Mesenchymal stem cell (in vitro differentiated cells and primary cell): ENCODE results near the gene ITIH3.

ENCODE experiments used
- DNase-seq: peaks from one replicate; pipeline ENCODE4 v3.0.0-alpha.2; 2013
- H2AFZ ChIP-seq: one replicate; pipeline ENCODE4 v1.6.1; 2013; ENCODE audit warnings: low read depth, mild to moderate bottlenecking, control low read depth, inconsistent platforms, low read length, moderate library complexity
- H2AK5ac ChIP-seq: 2 replicates; pipeline ENCODE4 v1.6.1; 2013; ENCODE audit warnings: low read length, moderate library complexity, mild to moderate bottlenecking, inconsistent platforms; ENCODE audit not compliant: severe bottlenecking
- H2BK120ac ChIP-seq: one replicate; pipeline ENCODE4 v1.6.1; 2013; ENCODE audit warnings: low read depth, mild to moderate bottlenecking, inconsistent platforms, low read length, moderate library complexity
- H2BK12ac ChIP-seq, 2 experiments: one replicate each; pipeline ENCODE4 v1.6.1; 2013; ENCODE audit warnings: inconsistent platforms in 2 of 2, low read length in 2 of 2, mild to moderate bottlenecking in 2 of 2, moderate library complexity in 2 of 2, control low read depth in 1 of 2
- H2BK15ac ChIP-seq: one replicate; pipeline ENCODE4 v1.6.1; 2013; ENCODE audit warnings: mild to moderate bottlenecking, low read depth, inconsistent platforms; ENCODE audit not compliant: poor library complexity, severe bottlenecking
- H2BK5ac ChIP-seq: 2 replicates; pipeline ENCODE4 v1.6.1; 2013; ENCODE audit warnings: low read depth, mild to moderate bottlenecking, low read length, control low read depth, inconsistent platforms; ENCODE audit not compliant: poor library complexity, severe bottlenecking
- H3K14ac ChIP-seq, 2 experiments: one replicate each; pipeline ENCODE4 v1.6.1; 2013; ENCODE audit warnings: inconsistent platforms in 2 of 2, low read length in 2 of 2, control low read depth in 1 of 2, mild to moderate bottlenecking in 1 of 2, moderate library complexity in 1 of 2
- H3K18ac ChIP-seq, 2 experiments: one replicate each; pipeline ENCODE4 v1.6.1; 2013; ENCODE audit warnings: inconsistent platforms in 2 of 2, low read length in 2 of 2, control low read depth in 1 of 2, low read depth in 1 of 2, mild to moderate bottlenecking in 1 of 2
- H3K23ac ChIP-seq, 2 experiments: one replicate each; pipeline ENCODE4 v1.6.1; 2013; ENCODE audit warnings: inconsistent platforms in 2 of 2, low read length in 2 of 2, mild to moderate bottlenecking in 2 of 2, moderate library complexity in 2 of 2, control low read depth in 1 of 2
- H3K27ac ChIP-seq: 2 replicates; pipeline ENCODE4 v1.5.1; 2013; ENCODE audit warnings: mild to moderate bottlenecking, moderate library complexity, low read length, control low read depth, inconsistent platforms; ENCODE audit not compliant: poor library complexity, severe bottlenecking
- H3K27me3 ChIP-seq, 2 experiments: 2 replicates each; pipeline versions ENCODE4 v1.6.1 to v1.7.0; 2013; ENCODE audit warnings: low read length in 2 of 2, mild to moderate bottlenecking in 2 of 2, moderate library complexity in 2 of 2, control low read depth in 1 of 2, inconsistent platforms in 1 of 2; ENCODE audit not compliant: control insufficient read depth in 1 of 2, insufficient read depth in 1 of 2
- H3K36me3 ChIP-seq, 2 experiments: 2 replicates each; pipeline versions ENCODE4 v1.6.1 to v1.7.0; 2013; ENCODE audit warnings: low read length in 2 of 2, control low read depth in 1 of 2, inconsistent platforms in 1 of 2, low read depth in 1 of 2, mild to moderate bottlenecking in 1 of 2; ENCODE audit not compliant: insufficient read depth in 2 of 2, control insufficient read depth in 1 of 2
- H3K4ac ChIP-seq, 2 experiments: one replicate each; pipeline ENCODE4 v1.6.1; 2013; ENCODE audit warnings: inconsistent platforms in 2 of 2, low read length in 2 of 2, mild to moderate bottlenecking in 2 of 2, moderate library complexity in 2 of 2, control low read depth in 1 of 2, low read depth in 1 of 2
- H3K4me1 ChIP-seq: 2 replicates; pipeline ENCODE4 v1.6.1; 2013; ENCODE audit warnings: low read depth, low read length, control low read depth; ENCODE audit not compliant: control insufficient read depth, insufficient read depth
- H3K4me2 ChIP-seq: 2 replicates; pipeline ENCODE4 v1.6.1; 2013; ENCODE audit warnings: low read length, mild to moderate bottlenecking, inconsistent platforms; ENCODE audit not compliant: poor library complexity, severe bottlenecking
- H3K4me3 ChIP-seq, 2 experiments: 2 replicates each; pipeline versions ENCODE4 v1.5.1 to v1.7.0; 2013; ENCODE audit warnings: low read length in 2 of 2, mild to moderate bottlenecking in 2 of 2, control low read depth in 1 of 2, low read depth in 1 of 2; ENCODE audit not compliant: insufficient read depth in 1 of 2
- H3K79me1 ChIP-seq: replicated peaks from 2 replicates; pipeline ENCODE4 v1.6.1; 2013; ENCODE audit warnings: mild to moderate bottlenecking, control low read depth, low read length, inconsistent platforms; ENCODE audit not compliant: poor library complexity, severe bottlenecking
- H3K9ac ChIP-seq: 2 replicates; pipeline ENCODE4 v1.7.0; 2013; ENCODE audit warnings: mild to moderate bottlenecking, low read length, moderate library complexity
- H3K9me3 ChIP-seq: 2 replicates; pipeline ENCODE4 v1.7.0; 2013; ENCODE audit warnings: mild to moderate bottlenecking, low read length; ENCODE audit not compliant: control insufficient read depth
- H4K8ac ChIP-seq: one replicate; pipeline ENCODE4 v1.6.1; 2013; ENCODE audit warnings: inconsistent platforms, mild to moderate bottlenecking, low read length, moderate library complexity
- H4K91ac ChIP-seq: one replicate; pipeline ENCODE4 v1.6.1; 2013; ENCODE audit warnings: mild to moderate bottlenecking, low read length, inconsistent platforms
- WGBS: methylation state at CpG from one replicate; pipeline ENCODE4 v1.1.7; 2013; ENCODE audit warnings: mixed read lengths; 5-methylcytosine and 5-hydroxymethylcytosine counted together

ITIH3 gene

GRCh38 chr3:52801839-52802238 is 7.2 kb downstream of the ITIH3 start:
- Histone ChIP-seq H3K18ac (no peak overlapping the region), H3K9me3 (no peaks in the 10 kb centered on the region), H2BK5ac (no peak overlapping the region), H2BK120ac (no peak overlapping the region), H3K14ac (no peak overlapping the region), H3K4me3 (no peak overlapping the region), H3K27me3 (peaks cover 0 to 15% of the 10 kb centered on the region in 2 experiments), H3K4me1 (peaks cover 7% of the 10 kb centered on the region), H3K9ac (no peak overlapping the region), H3K27ac (no peak overlapping the region), H2BK12ac (no peak overlapping the region), H3K23ac (no peak overlapping the region), H2BK15ac (no peak overlapping the region), H3K79me1 (no peaks in the 10 kb centered on the region), H4K8ac (no peak overlapping the region), H3K4ac (no peak overlapping the region), H4K91ac (no peak overlapping the region), H2AK5ac (no peak overlapping the region), H3K36me3 (no peaks in the 10 kb centered on the region), H3K4me2 (no peak overlapping the region), H2AFZ (no peak overlapping the region)
- DNase-seq = no peak
- WGBS = 70% methylated on average over 5 of the region's 5 CpGs

GRCh38 chr3:52805270-52806039 is 10.9 kb downstream of the ITIH3 start:
- H3K9me3 ChIP-seq = no peaks in the 10 kb centered on the region
- no peak overlapping the region for H3K9ac ChIP-seq
- peaks cover 5 to 39% of the 10 kb centered on the region in 2 experiments for H3K27me3 ChIP-seq
- 87% methylated on average over 18 of the region's 19 CpGs for WGBS
- H3K4me2 ChIP-seq = no peak overlapping the region
- no peak overlapping the region for H2AFZ ChIP-seq
- no peak overlapping the region for H3K27ac ChIP-seq
- no peak overlapping the region for H3K4ac ChIP-seq
- no peak overlapping the region for H2BK15ac ChIP-seq
- peaks cover 7% of the 10 kb centered on the region for H3K4me1 ChIP-seq
- H2BK5ac ChIP-seq = no peak overlapping the region
- no peak overlapping the region for H3K18ac ChIP-seq
- H3K36me3 ChIP-seq = no peaks in the 10 kb centered on the region
- no peak overlapping the region for H4K8ac ChIP-seq
- no peak overlapping the region for H2AK5ac ChIP-seq
- no peak for DNase-seq
- H3K23ac ChIP-seq = no peak overlapping the region
- no peak overlapping the region for H3K4me3 ChIP-seq
- H4K91ac ChIP-seq = no peak overlapping the region
- H2BK120ac ChIP-seq = no peak overlapping the region
- no peaks in the 10 kb centered on the region for H3K79me1 ChIP-seq
- no peak overlapping the region for H2BK12ac ChIP-seq
- no peak overlapping the region for H3K14ac ChIP-seq

GRCh38 chr3:52809149-52809548 is 14.6 kb downstream of the ITIH3 start:
- H2BK5ac ChIP-seq = no peak overlapping the region
- H3K4me2 ChIP-seq = no peak overlapping the region
- no peaks in the 10 kb centered on the region for H3K36me3 ChIP-seq
- no peak overlapping the region for H3K23ac ChIP-seq
- H2AFZ ChIP-seq = no peak overlapping the region
- H3K9ac ChIP-seq = no peak overlapping the region
- H2BK120ac ChIP-seq = no peak overlapping the region
- no peak overlapping the region for H2BK15ac ChIP-seq
- no peak overlapping the region for H3K27ac ChIP-seq
- no peak overlapping the region for H4K8ac ChIP-seq
- no peak overlapping the region for H3K4me3 ChIP-seq
- WGBS = 69% methylated on average over 2 of the region's 2 CpGs
- no peak overlapping the region for H3K14ac ChIP-seq
- no peak overlapping the region for H2AK5ac ChIP-seq
- no peak overlapping the region for H4K91ac ChIP-seq
- no peak overlapping the region for H3K4ac ChIP-seq
- no peak overlapping the region for H3K18ac ChIP-seq
- no peak for DNase-seq
- H2BK12ac ChIP-seq = no peak overlapping the region
- no peaks in the 10 kb centered on the region for H3K79me1 ChIP-seq
- no peaks in the 10 kb centered on the region for H3K4me1 ChIP-seq
- H3K27me3 ChIP-seq = peaks cover 9 to 46% of the 10 kb centered on the region in 2 experiments
- no peaks in the 10 kb centered on the region for H3K9me3 ChIP-seq

- Histone ChIP-seq H3K23ac (no peak overlapping the region), H3K18ac (no peak overlapping the region), H2BK5ac (no peak overlapping the region), H3K79me1 (no peaks in the 10 kb centered on the region), H3K9ac (no peak overlapping the region), H4K8ac (no peak overlapping the region), H2AK5ac (no peak overlapping the region), H2AFZ (no peak overlapping the region), H3K14ac (no peak overlapping the region), H3K4ac (no peak overlapping the region), H2BK15ac (no peak overlapping the region), H3K4me1 (no peaks in the 10 kb centered on the region), H3K9me3 (no peaks in the 10 kb centered on the region), H3K36me3 (no peaks in the 10 kb centered on the region), H2BK120ac (no peak overlapping the region), H2BK12ac (no peak overlapping the region), H3K4me3 (no peak overlapping the region), H3K4me2 (no peak overlapping the region), H3K27ac (no peak overlapping the region), H3K27me3 (peaks cover 10 to 46% of the 10 kb centered on the region in 2 experiments), H4K91ac (no peak overlapping the region)
- DNase-seq = no peak
- 71% methylated on average over 7 of the region's 7 CpGs for WGBS
These were observed 15.2 kb downstream of the ITIH3 start for GRCh38 chr3:52809662-52810377.
